IMR-90 (cell line): Measurements from ENCODE around the gene CDH22. TPM values are rescaled to one million over a fixed set of nuclear protein-coding genes. Genes with fewer than 3 reads are reported as not detected.

Experiments used
- ATAC-seq: fragments of 200-7000 bp; cut with Tn5 transposase; 2 replicates; pipeline ENCODE4 v1.9.1; 2020; ENCODE audit warnings: low read depth, mild to moderate bottlenecking, moderate library complexity
- BruUV-seq: library from RNA; stranded (reverse); fragments of 400-500 nt; replicated peaks from 2 replicates; lab custom pipeline; 2021; lab: Mats Ljungman, UMichigan
- CTCF ChIA-PET: fragments of 300-600 bp; formaldehyde crosslinking; extraction: SDS; loops from one replicate; lab custom pipeline; 2021; ENCODE audit warnings: antibody characterized with exemption; lab: Yijun Ruan, JAX
- POLR2A ChIA-PET: fragments of 300-600 bp; sonication (Branson Sonifier 250); formaldehyde crosslinking; loops from one replicate; lab custom pipeline; 2022; ENCODE audit warnings: antibody characterized with exemption; ENCODE audit not compliant: unreplicated experiment; lab: Charles Lee
- DNase-seq: peaks from one replicate; pipeline ENCODE4 v3.0.0; 2013
- H2AFZ ChIP-seq: replicated peaks from 2 replicates; pipeline ENCODE3; 2013; ENCODE audit warnings: low read length, mild to moderate bottlenecking; ENCODE audit not compliant: poor library complexity
- H2AK5ac ChIP-seq: 2 replicates; pipeline ENCODE4 v1.6.1; 2013; ENCODE audit warnings: low read depth, low read length, inconsistent platforms
- H2AK9ac ChIP-seq: replicated peaks from 2 replicates; pipeline ENCODE3; 2013; ENCODE audit warnings: mild to moderate bottlenecking, low read depth, low read length, moderate library complexity; ENCODE audit not compliant: poor library complexity
- H2BK120ac ChIP-seq: 2 replicates; pipeline ENCODE4 v1.6.1; 2013; ENCODE audit warnings: low read depth, low read length, inconsistent platforms
- H2BK15ac ChIP-seq: 3 replicates; pipeline ENCODE4 v1.6.1; 2013; ENCODE audit warnings: low read depth, low read length, inconsistent platforms
- H2BK20ac ChIP-seq: 2 replicates; pipeline ENCODE4 v1.6.1; 2013; ENCODE audit warnings: low read depth, mild to moderate bottlenecking, inconsistent platforms, low read length, moderate library complexity
- H2BK5ac ChIP-seq: 2 replicates; pipeline ENCODE4 v1.6.1; 2013; ENCODE audit warnings: mild to moderate bottlenecking, low read depth, low read length, inconsistent platforms; ENCODE audit not compliant: poor library complexity, severe bottlenecking
- H3K14ac ChIP-seq: replicated peaks from 2 replicates; pipeline ENCODE4 v1.6.1; 2013; ENCODE audit warnings: low read depth, low read length, inconsistent platforms
- H3K18ac ChIP-seq: 2 replicates; pipeline ENCODE4 v1.6.1; 2013; ENCODE audit warnings: low read depth, low read length, control low read depth
- H3K23ac ChIP-seq: 2 replicates; pipeline ENCODE4 v1.6.1; 2013; ENCODE audit warnings: low read depth, low read length, inconsistent platforms
- H3K27ac ChIP-seq: 2 replicates; pipeline ENCODE4 v1.5.1; 2013; ENCODE audit warnings: mild to moderate bottlenecking, control low read depth, low read length; ENCODE audit not compliant: insufficient read depth
- H3K27me3 ChIP-seq: 2 replicates; pipeline ENCODE4 v1.6.1; 2013; ENCODE audit warnings: low read length; ENCODE audit not compliant: control insufficient read depth, insufficient read depth
- H3K36me3 ChIP-seq: 2 replicates; pipeline ENCODE4 v1.6.1; 2013; ENCODE audit warnings: low read length, mixed read lengths; ENCODE audit not compliant: control insufficient read depth, insufficient read depth
- H3K4ac ChIP-seq: 2 replicates; pipeline ENCODE4 v1.6.1; 2013; ENCODE audit warnings: low read depth, low read length, inconsistent platforms
- H3K4me1 ChIP-seq: 2 replicates; pipeline ENCODE4 v1.6.1; 2013; ENCODE audit warnings: low read length, mixed read lengths; ENCODE audit not compliant: control insufficient read depth, insufficient read depth
- H3K4me2 ChIP-seq: 2 replicates; pipeline ENCODE4 v1.6.1; 2013; ENCODE audit warnings: low read depth, mild to moderate bottlenecking, control low read depth, low read length, moderate library complexity
- H3K4me3 ChIP-seq: 2 replicates; pipeline ENCODE4 v1.5.1; 2013; ENCODE audit warnings: low read depth, mild to moderate bottlenecking, control low read depth, low read length, moderate library complexity; ENCODE audit not compliant: insufficient read depth
- H3K56ac ChIP-seq: 2 replicates; pipeline ENCODE4 v1.6.1; 2013; ENCODE audit warnings: low read length, inconsistent platforms; ENCODE audit not compliant: insufficient read depth; ENCODE audit errors: extremely low read depth
- H3K79me1 ChIP-seq, 2 experiments: 2 replicates each; pipeline ENCODE4 v1.6.1; 2013; ENCODE audit warnings: low read length in 2 of 2, inconsistent platforms in 1 of 2, low read depth in 1 of 2
- H3K9ac ChIP-seq: 2 replicates; pipeline ENCODE4 v1.6.1; 2013; ENCODE audit warnings: low read depth, low read length, control low read depth
- H3K9me1 ChIP-seq: 2 replicates; pipeline ENCODE4 v1.6.1; 2013; ENCODE audit warnings: low read length, inconsistent platforms; ENCODE audit not compliant: insufficient read depth
- H3K9me3 ChIP-seq: 2 replicates; pipeline ENCODE4 v1.6.1; 2013; ENCODE audit warnings: low read length; ENCODE audit not compliant: control insufficient read depth, insufficient read depth
- H4K20me1 ChIP-seq: 2 replicates; pipeline ENCODE4 v1.6.1; 2013; ENCODE audit warnings: low read length, inconsistent platforms; ENCODE audit not compliant: insufficient read depth
- H4K5ac ChIP-seq: 2 replicates; pipeline ENCODE4 v1.6.1; 2013; ENCODE audit warnings: mild to moderate bottlenecking, low read depth, low read length, control low read depth
- H4K8ac ChIP-seq, 2 experiments: 2 replicates each; pipeline ENCODE4 v1.6.1; 2013; ENCODE audit warnings: low read depth in 2 of 2, low read length in 2 of 2, control low read depth in 1 of 2, inconsistent platforms in 1 of 2
- H4K91ac ChIP-seq: 2 replicates; pipeline ENCODE4 v1.6.1; 2013; ENCODE audit warnings: low read depth, low read length, inconsistent platforms; ENCODE audit not compliant: insufficient read depth
- BHLHE40 ChIP-seq: fragments of 150-350 bp; IDR thresholded peaks from 2 replicates; pipeline ENCODE4 v1.6.1; 2016; ENCODE audit warnings: mild to moderate bottlenecking, low read depth, low read length
- ELK1 ChIP-seq: fragments of 150-350 bp; IDR thresholded peaks from 2 replicates; pipeline ENCODE4 v1.6.1; 2016; ENCODE audit warnings: low read depth, mild to moderate bottlenecking, low read length, moderate library complexity, borderline replicate concordance
- MAZ ChIP-seq: IDR thresholded peaks from 2 replicates; pipeline ENCODE4 v1.6.1; 2012; ENCODE audit warnings: low read depth, mild to moderate bottlenecking, low read length, improper control_type of control experiment, moderate library complexity, borderline replicate concordance
- MXI1 ChIP-seq: IDR thresholded peaks from 2 replicates; pipeline ENCODE4 v1.6.1; 2012; ENCODE audit warnings: low read depth, mild to moderate bottlenecking, low read length, moderate library complexity, borderline replicate concordance
- POLR2A ChIP-seq: IDR thresholded peaks from 2 replicates; pipeline ENCODE4 v1.6.1; 2012; ENCODE audit warnings: mild to moderate bottlenecking, low read depth, low read length
- SMC3 ChIP-seq: fragments of 150-350 bp; IDR thresholded peaks from 2 replicates; pipeline ENCODE4 v1.6.1; 2016; ENCODE audit warnings: low read depth, mild to moderate bottlenecking, antibody characterized with exemption, low read length, moderate library complexity
- WGBS, 2 experiments: methylation state at CpG; one replicate each; pipeline versions ENCODE4 v1.1.5 to v1.1.7; 2013; ENCODE audit warnings: missing lambda C conversion rate in 2 of 2; ENCODE audit not compliant: insufficient read length in 1 of 2; ENCODE audit errors: extremely low coverage in 2 of 2; 5-methylcytosine and 5-hydroxymethylcytosine counted together
- dilution Hi-C: fragments of 300-500 bp; cut with HindIII; formaldehyde crosslinking; loops from one replicate; pipeline ENCODE4 v1.14.3; 2018; ENCODE audit warnings: low sequenced_read_pairs; ENCODE audit not compliant: unreplicated experiment
- in situ Hi-C: fragments of 300-500 bp; cut with MboI; formaldehyde crosslinking; loops from 3 replicates; pipeline ENCODE4 v1.14.3; 2019; ENCODE audit warnings: low sequenced_read_pairs, inconsistent platforms, mixed read lengths
- intact Hi-C: fragments of 100-400 bp; cut with micrococcal nuclease; formaldehyde crosslinking; loops from 2 replicates; pipeline ENCODE4 v1.10.0; 2022
- polyA plus RNA-seq, 3 experiments: library from polyadenylated mRNA; depleted of rRNA; stranded (reverse); fragments of >200 nt; gene quantifications; 2 replicates each; pipeline ENCODE4 v1.2.3, GENCODE V29; 2012; ENCODE audit warnings: low replicate concordance in 1 of 3
- total RNA-seq: library from RNA; depleted of rRNA; stranded (reverse); fragments of >200 nt; gene quantifications from 2 replicates; pipeline ENCODE4 v1.2.3, GENCODE V29; 2012
- TF ChIP-seq, protein P1 (sequence below): fragments of 150-350 bp; IDR thresholded peaks from 2 replicates; pipeline ENCODE4 v1.6.1; 2017; ENCODE audit warnings: mild to moderate bottlenecking, antibody characterized with exemption, low read length, low read depth

The CDH22 gene
- total and polyA plus RNA-seq, 2 of the 4 experiments (the other 2 are of a cell fraction), result not detected

- H3K27ac ChIP-seq, result no peak overlapping the region
- CTCF ChIA-PET, result no interaction called here
Observed at GRCh38 chr20:46171909-46172308, 136.4 kb downstream of the CDH22 start.

More at GRCh38 chr20:46171909-46172308, 136.4 kb downstream of the CDH22 start:
- no peak overlapping the region for H3K4ac ChIP-seq
- peaks cover 39% of the 10 kb centered on the region for H3K27me3 ChIP-seq
- no peak overlapping the region for H2AFZ ChIP-seq
- no peak overlapping the region for H2BK120ac ChIP-seq
- 0 out of 2 replicates have a peak, but pooled peaks cover 2% of the 10 kb centered on the region for H3K9me1 ChIP-seq
- no peak for DNase-seq
- no peak overlapping the region for H3K9ac ChIP-seq
- no peak overlapping the region for H2AK9ac ChIP-seq
- no peak overlapping the region for H3K4me3 ChIP-seq
- H4K5ac ChIP-seq, result no peak overlapping the region
- H2BK5ac ChIP-seq, result no peak overlapping the region
- H4K20me1 ChIP-seq, result no peaks in the 10 kb centered on the region
- H3K79me1 ChIP-seq, result no peaks in the 10 kb centered on the region
- no peak for ATAC-seq
- H3K4me2 ChIP-seq, result no peak overlapping the region
- H4K91ac ChIP-seq, result no peak overlapping the region
- H3K18ac ChIP-seq, result no peak overlapping the region
- TF ChIP-seq POLR2A, result no peak
- no peak for TF ChIP-seq BHLHE40
- no peak for TF ChIP-seq MAZ
- TF ChIP-seq ELK1, result no peak
- TF ChIP-seq MXI1, result no peak
- no peak for TF ChIP-seq SMC3
- TF ChIP-seq, protein P1, sequence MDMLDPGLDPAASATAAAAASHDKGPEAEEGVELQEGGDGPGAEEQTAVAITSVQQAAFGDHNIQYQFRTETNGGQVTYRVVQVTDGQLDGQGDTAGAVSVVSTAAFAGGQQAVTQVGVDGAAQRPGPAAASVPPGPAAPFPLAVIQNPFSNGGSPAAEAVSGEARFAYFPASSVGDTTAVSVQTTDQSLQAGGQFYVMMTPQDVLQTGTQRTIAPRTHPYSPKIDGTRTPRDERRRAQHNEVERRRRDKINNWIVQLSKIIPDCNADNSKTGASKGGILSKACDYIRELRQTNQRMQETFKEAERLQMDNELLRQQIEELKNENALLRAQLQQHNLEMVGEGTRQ, result no peak
- no peak overlapping the region for H2BK20ac ChIP-seq
- H3K4me1 ChIP-seq, result no peaks in the 10 kb centered on the region
- H2BK15ac ChIP-seq, result no peak overlapping the region
- dilution Hi-C loops (no loop called here), intact Hi-C loops (no loop called here), in situ Hi-C loops (no loop called here)
- no TSS peak for BruUV-seq
- no peak overlapping the region for H3K14ac ChIP-seq
- H4K8ac ChIP-seq, result no peak overlapping the region
- no peak overlapping the region for H3K23ac ChIP-seq
- no peaks in the 10 kb centered on the region for H3K9me3 ChIP-seq
- no peak overlapping the region for H2AK5ac ChIP-seq
- no CpG with 5 or more reads among the region's 5 CpGs for WGBS, 2 experiments
- H3K56ac ChIP-seq, result no peak overlapping the region
- H3K36me3 ChIP-seq, result no peaks in the 10 kb centered on the region
- POLR2A ChIA-PET, result no interaction called here
